Mucosa of rectum (tissue), 2 donors: ENCODE data around the gene COA7.

ENCODE experiments used
- H3K27ac ChIP-seq, 2 donors: one replicate each; pipeline ENCODE4 v1.7.0; 2013; ENCODE audit warnings: inconsistent platforms in 2 of 2, low read depth in 2 of 2, low read length in 2 of 2
- H3K27me3 ChIP-seq, 2 donors: one replicate each; pipeline ENCODE4 v1.7.0; 2013; ENCODE audit warnings: low read length in 2 of 2; ENCODE audit not compliant: control insufficient read depth in 2 of 2, insufficient read depth in 2 of 2
- H3K36me3 ChIP-seq, 2 donors: one replicate each; pipeline ENCODE4 v1.7.0; 2013; ENCODE audit warnings: low read length in 2 of 2; ENCODE audit not compliant: control insufficient read depth in 2 of 2, insufficient read depth in 2 of 2
- H3K4me1 ChIP-seq, 2 donors: one replicate each; pipeline ENCODE4 v1.7.0; 2013; ENCODE audit warnings: low read length in 2 of 2, mild to moderate bottlenecking in 1 of 2; ENCODE audit not compliant: control insufficient read depth in 2 of 2, insufficient read depth in 2 of 2
- H3K4me3 ChIP-seq, 2 donors: one replicate each; pipeline ENCODE4 v1.7.0; 2013; ENCODE audit warnings: low read length in 2 of 2
- H3K9ac ChIP-seq, 2 donors: one replicate each; pipeline ENCODE4 v1.7.0; 2013; ENCODE audit warnings: low read length in 2 of 2, low read depth in 1 of 2, mild to moderate bottlenecking in 1 of 2
- H3K9me3 ChIP-seq, 2 donors: one replicate each; pipeline ENCODE4 v1.7.0; 2013; ENCODE audit warnings: low read length in 2 of 2; ENCODE audit not compliant: control insufficient read depth in 2 of 2
- donor health status: healthy.
- donor health status: Normal muscosa, but diverticular disease.

Gene COA7

GRCh38 chr1:52659356-52659755 is 38.8 kb downstream of the COA7 start:
- Histone ChIP-seq H3K4me3 (no peak overlapping the region), H3K27me3 (no peaks in the 10 kb centered on the region), H3K9me3 (no peaks in the 10 kb centered on the region), H3K9ac (no peak overlapping the region), H3K36me3 (no peaks in the 10 kb centered on the region), H3K4me1 (no peaks in the 10 kb centered on the region), H3K27ac (no peak overlapping the region)

GRCh38 chr1:52658795-52659194 is 39.4 kb downstream of the COA7 start:
- no peaks in the 10 kb centered on the region for H3K27me3 ChIP-seq
- no peaks in the 10 kb centered on the region for H3K9me3 ChIP-seq
- no peak overlapping the region for H3K4me3 ChIP-seq
- H3K36me3 ChIP-seq = no peaks in the 10 kb centered on the region
- H3K9ac ChIP-seq = no peak overlapping the region
- H3K4me1 ChIP-seq = no peaks in the 10 kb centered on the region
- H3K27ac ChIP-seq = no peak overlapping the region

- H3K4me3 ChIP-seq = no peak overlapping the region
- no peaks in the 10 kb centered on the region for H3K36me3 ChIP-seq
- H3K9me3 ChIP-seq = no peaks in the 10 kb centered on the region
- H3K9ac ChIP-seq = no peak overlapping the region
- no peaks in the 10 kb centered on the region for H3K27me3 ChIP-seq
- H3K4me1 ChIP-seq = no peaks in the 10 kb centered on the region
- no peak overlapping the region for H3K27ac ChIP-seq
Measured at GRCh38 chr1:52657702-52658101, 40.4 kb downstream of the COA7 start.

- no peaks in the 10 kb centered on the region for H3K27me3 ChIP-seq
- H3K4me1 ChIP-seq = no peaks in the 10 kb centered on the region
- no peaks in the 10 kb centered on the region for H3K36me3 ChIP-seq
- no peak overlapping the region for H3K9ac ChIP-seq
- H3K4me3 ChIP-seq = no peak overlapping the region
- no peaks in the 10 kb centered on the region for H3K9me3 ChIP-seq
- no peak overlapping the region for H3K27ac ChIP-seq
Measured at GRCh38 chr1:52654063-52654462, 44.1 kb downstream of the COA7 start.

GRCh38 chr1:52653207-52653849 is 44.8 kb downstream of the COA7 start:
- H3K27ac ChIP-seq = no peak overlapping the region
- H3K9ac ChIP-seq = no peak overlapping the region
- no peaks in the 10 kb centered on the region for H3K36me3 ChIP-seq
- H3K4me1 ChIP-seq = no peaks in the 10 kb centered on the region
- no peak overlapping the region for H3K4me3 ChIP-seq
- no peaks in the 10 kb centered on the region for H3K9me3 ChIP-seq
- H3K27me3 ChIP-seq = no peaks in the 10 kb centered on the region

GRCh38 chr1:52651904-52652303 is 46.2 kb downstream of the COA7 start:
- Histone ChIP-seq H3K27ac (no peak overlapping the region), H3K36me3 (no peaks in the 10 kb centered on the region), H3K4me3 (no peak overlapping the region), H3K9ac (no peak overlapping the region), H3K9me3 (no peaks in the 10 kb centered on the region), H3K4me1 (no peaks in the 10 kb centered on the region), H3K27me3 (no peaks in the 10 kb centered on the region)

- no peaks in the 10 kb centered on the region for H3K4me1 ChIP-seq
- H3K27me3 ChIP-seq = peaks cover 0 to under 1% of the 10 kb centered on the region in 2 donors
- H3K27ac ChIP-seq = no peak overlapping the region
- no peak overlapping the region for H3K4me3 ChIP-seq
- no peaks in the 10 kb centered on the region for H3K36me3 ChIP-seq
- no peaks in the 10 kb centered on the region for H3K9me3 ChIP-seq
- H3K9ac ChIP-seq = no peak overlapping the region
Measured at GRCh38 chr1:52645261-52645660, 52.9 kb downstream of the COA7 start.

- H3K9ac ChIP-seq = no peak overlapping the region
- peaks cover 0 to 2% of the 10 kb centered on the region in 2 donors for H3K27me3 ChIP-seq
- no peaks in the 10 kb centered on the region for H3K36me3 ChIP-seq
- H3K27ac ChIP-seq = no peak overlapping the region
- peaks cover 3 to 10% of the 10 kb centered on the region in 2 donors for H3K4me1 ChIP-seq
- H3K9me3 ChIP-seq = no peaks in the 10 kb centered on the region
- no peak overlapping the region for H3K4me3 ChIP-seq
Measured at GRCh38 chr1:52641307-52641706, 56.8 kb downstream of the COA7 start.

GRCh38 chr1:52640697-52641096 is 57.5 kb downstream of the COA7 start:
- Histone ChIP-seq H3K27me3 (peaks cover 0 to 2% of the 10 kb centered on the region in 2 donors), H3K4me3 (no peak overlapping the region), H3K27ac (no peak overlapping the region), H3K9me3 (no peaks in the 10 kb centered on the region), H3K36me3 (no peaks in the 10 kb centered on the region), H3K9ac (no peak overlapping the region), H3K4me1 (peaks cover 3 to 10% of the 10 kb centered on the region in 2 donors)

GRCh38 chr1:52637946-52638345 is 60.2 kb downstream of the COA7 start:
- H3K9me3 ChIP-seq = no peaks in the 10 kb centered on the region
- H3K36me3 ChIP-seq = no peaks in the 10 kb centered on the region
- H3K27ac ChIP-seq = peak overlapping the region; percentile 62 to 85
- H3K4me1 ChIP-seq = peaks cover 3 to 14% of the 10 kb centered on the region in 2 donors
- H3K27me3 ChIP-seq = peaks cover 5 to 15% of the 10 kb centered on the region in 2 donors
- peak overlapping the region in 1 of 2 donors; percentile 45 for H3K4me3 ChIP-seq
- H3K9ac ChIP-seq = no peak overlapping the region
